ENCODE data around the gene WWC1. TPM values are rescaled to one million over a fixed set of nuclear protein-coding genes. Genes with fewer than 3 reads are reported as not detected.

WWC1 gene
- total and polyA plus RNA-seq, 12 donors = 0.10 to 5.8 (median 0.55) TPM

- no peak for DNase-seq
- Histone ChIP-seq H3K4me3 (no peak overlapping the region), H3K27ac (no peak overlapping the region), H3K9me3 (replicated peaks in 1 of 3) (no peaks in the 10 kb centered on the region), H3K36me3 (replicated peaks in 1 of 2) (no peaks in the 10 kb centered on the region), H3K4me1 (replicated peaks in 1 of 2) (peaks cover 0 to 9% of the 10 kb centered on the region in 2 donors), H3K27me3 (no peaks in the 10 kb centered on the region)
- WGBS, 4 donors = 49 to 84% (median 65%) methylated on average over 3 of the region's 3 CpGs
- TF ChIP-seq POLR2A (IDR thresholded peaks at IDR 0.05) = no peak
- TF ChIP-seq, protein P1, sequence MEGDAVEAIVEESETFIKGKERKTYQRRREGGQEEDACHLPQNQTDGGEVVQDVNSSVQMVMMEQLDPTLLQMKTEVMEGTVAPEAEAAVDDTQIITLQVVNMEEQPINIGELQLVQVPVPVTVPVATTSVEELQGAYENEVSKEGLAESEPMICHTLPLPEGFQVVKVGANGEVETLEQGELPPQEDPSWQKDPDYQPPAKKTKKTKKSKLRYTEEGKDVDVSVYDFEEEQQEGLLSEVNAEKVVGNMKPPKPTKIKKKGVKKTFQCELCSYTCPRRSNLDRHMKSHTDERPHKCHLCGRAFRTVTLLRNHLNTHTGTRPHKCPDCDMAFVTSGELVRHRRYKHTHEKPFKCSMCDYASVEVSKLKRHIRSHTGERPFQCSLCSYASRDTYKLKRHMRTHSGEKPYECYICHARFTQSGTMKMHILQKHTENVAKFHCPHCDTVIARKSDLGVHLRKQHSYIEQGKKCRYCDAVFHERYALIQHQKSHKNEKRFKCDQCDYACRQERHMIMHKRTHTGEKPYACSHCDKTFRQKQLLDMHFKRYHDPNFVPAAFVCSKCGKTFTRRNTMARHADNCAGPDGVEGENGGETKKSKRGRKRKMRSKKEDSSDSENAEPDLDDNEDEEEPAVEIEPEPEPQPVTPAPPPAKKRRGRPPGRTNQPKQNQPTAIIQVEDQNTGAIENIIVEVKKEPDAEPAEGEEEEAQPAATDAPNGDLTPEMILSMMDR (IDR thresholded peaks at IDR 0.05) = no peak
- intact Hi-C loops (cut with DNase I) = loop anchor here in 1 of 2 donors (5.0 kb wide), 1 partner anchor 217 kb away; the partner anchor contains the start of gene RARS1
Observed at GRCh38 chr5:168270476-168270875, 21.0 kb upstream of the WWC1 start.

GRCh38 chr5:168273056-168273980, 18.1 kb upstream of the WWC1 start:
- intact Hi-C loops (cut with DNase I) = loop anchor here in 1 of 2 donors (5.0 kb wide), 1 partner anchor 214 kb away; the partner anchor contains the start of gene RARS1
- WGBS, 4 donors = 70 to 83% (median 73%) methylated on average over 3 of the region's 3 CpGs

DNA sequence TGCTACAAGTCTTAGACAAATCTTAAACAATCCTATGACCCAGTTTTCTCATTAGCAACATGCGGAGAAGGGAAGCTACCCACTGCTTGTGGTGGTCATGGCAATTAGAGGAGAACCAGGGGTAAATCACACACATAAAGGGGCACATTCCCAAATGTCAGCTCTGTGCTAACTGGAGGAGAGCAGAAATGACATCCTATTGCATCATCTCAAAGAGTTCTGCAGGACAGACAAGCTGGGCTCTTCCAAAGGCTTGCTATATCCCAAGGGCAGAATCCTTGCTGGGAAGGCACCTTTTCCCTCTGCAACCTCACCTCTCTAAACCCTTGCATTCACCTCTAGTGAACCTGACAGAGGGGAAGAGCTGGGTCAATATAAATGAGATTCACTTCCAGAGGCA, 17.0 kb upstream of the WWC1 start:
- Histone ChIP-seq H3K27ac (no peak overlapping the region), H3K9me3 (replicated peaks in 1 of 3) (no peaks in the 10 kb centered on the region), H3K27me3 (no peaks in the 10 kb centered on the region), H3K4me1 (replicated peaks in 1 of 2) (peaks cover 0 to 5% of the 10 kb centered on the region in 2 donors), H3K4me3 (no peak overlapping the region), H3K36me3 (replicated peaks in 1 of 2) (no peaks in the 10 kb centered on the region)
- TF ChIP-seq, protein P1 (IDR thresholded peaks at IDR 0.05) = no peak
- no peak for TF ChIP-seq POLR2A (IDR thresholded peaks at IDR 0.05)
- DNase-seq = no peak
- intact Hi-C loops (cut with DNase I) = loop anchor here in 1 of 2 donors (5.0 kb wide), 1 partner anchor 213 kb away; the partner anchor contains the start of gene RARS1
- WGBS, 4 donors = 81 to 93% (median 85%) methylated on average over 1 of the region's 1 CpG

More at GRCh38 chr5:168273056-168273980, 18.1 kb upstream of the WWC1 start:
- TF ChIP-seq, protein P1 (IDR thresholded peaks at IDR 0.05) = no peak
- no peak for TF ChIP-seq POLR2A (IDR thresholded peaks at IDR 0.05)
- no peak for DNase-seq
- Histone ChIP-seq H3K9me3 (replicated peaks in 1 of 3) (no peaks in the 10 kb centered on the region), H3K4me3 (no peak overlapping the region), H3K27ac (no peak overlapping the region), H3K27me3 (no peaks in the 10 kb centered on the region), H3K4me1 (replicated peaks in 1 of 2) (peaks cover 0 to 9% of the 10 kb centered on the region in 2 donors), H3K36me3 (replicated peaks in 1 of 2) (no peaks in the 10 kb centered on the region)

DNA sequence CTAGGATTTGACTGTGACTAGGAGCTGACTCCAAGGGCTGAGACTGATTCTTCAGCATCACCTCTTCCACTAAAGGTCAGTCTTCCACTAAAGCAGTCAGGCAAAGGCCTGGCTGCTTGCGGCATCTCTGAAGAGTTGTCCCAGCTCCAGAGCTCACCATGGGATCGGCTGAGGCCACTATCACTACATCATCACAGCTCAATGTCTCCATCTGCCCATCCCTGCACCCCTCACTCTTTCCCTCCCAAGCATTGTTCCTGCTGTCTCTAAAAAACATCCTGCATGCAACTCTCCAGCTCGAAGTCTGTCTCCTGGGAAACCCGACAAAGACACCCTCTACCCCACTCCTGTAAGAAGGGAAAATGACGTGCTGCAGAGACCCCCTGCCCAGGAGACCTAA, 15.5 kb upstream of the WWC1 start:
- Histone ChIP-seq H3K27me3 (no peaks in the 10 kb centered on the region), H3K9me3 (replicated peaks in 1 of 3) (no peaks in the 10 kb centered on the region), H3K27ac (no peak overlapping the region), H3K4me3 (no peak overlapping the region), H3K36me3 (replicated peaks in 1 of 2) (no peaks in the 10 kb centered on the region), H3K4me1 (replicated peaks in 1 of 2) (no peaks in the 10 kb centered on the region)
- DNase-seq = no peak
- intact Hi-C loops (cut with DNase I) = no loop called here
- WGBS, 4 donors = 62 to 75% (median 65%) methylated on average over 5 of the region's 5 CpGs
- TF ChIP-seq, protein P1 (IDR thresholded peaks at IDR 0.05) = no peak

Measured in adrenal gland (tissue), 12 donors.